Stimulated activated CD4-positive, alpha-beta T cell treated with anti-CD3 and anti-CD28 coated beads, TNF-alpha, amount 100 ng/mL, for 4 hours (primary cell): ENCODE results near the gene VILL.

Experiments used
- DNase-seq, 3 experiments: peaks; one replicate each; pipeline ENCODE4 v3.0.0-alpha.2; 2020; ENCODE audit warnings: low read depth in 3 of 3

Gene VILL

DNA sequence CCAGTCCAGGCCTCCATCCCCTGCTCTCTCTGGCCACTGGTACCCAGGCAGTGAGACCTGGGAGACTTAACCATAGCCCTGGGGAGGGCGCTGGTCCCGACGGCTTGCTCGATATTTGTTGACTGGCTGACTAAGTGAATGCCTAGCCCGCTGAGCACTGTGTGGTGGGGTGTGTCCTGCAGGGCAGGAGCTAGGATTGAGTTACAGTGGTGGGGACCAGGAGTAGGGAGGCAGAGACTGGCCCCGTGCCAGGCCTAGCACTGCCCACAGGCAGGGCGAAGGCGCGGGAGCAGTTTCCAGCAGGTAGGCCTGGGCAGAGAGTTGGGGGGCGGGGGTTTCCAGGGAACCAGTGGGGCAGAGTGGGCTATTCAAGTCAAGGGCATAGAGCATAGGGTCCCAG is at the start of gene VILL:
VILL (plus strand) TSS at position 260 of the 400 bp plus-strand sequence. CDS start 2,887 bp downstream, outside the sequence.
- DNase-seq: no peak

- DNase-seq: no peak
Measured at GRCh38 chr3:37941608-37942508, 48.7 kb upstream of the VILL start.

- DNase-seq: no peak
Measured at GRCh38 chr3:37942646-37943045, 47.9 kb upstream of the VILL start.

DNA sequence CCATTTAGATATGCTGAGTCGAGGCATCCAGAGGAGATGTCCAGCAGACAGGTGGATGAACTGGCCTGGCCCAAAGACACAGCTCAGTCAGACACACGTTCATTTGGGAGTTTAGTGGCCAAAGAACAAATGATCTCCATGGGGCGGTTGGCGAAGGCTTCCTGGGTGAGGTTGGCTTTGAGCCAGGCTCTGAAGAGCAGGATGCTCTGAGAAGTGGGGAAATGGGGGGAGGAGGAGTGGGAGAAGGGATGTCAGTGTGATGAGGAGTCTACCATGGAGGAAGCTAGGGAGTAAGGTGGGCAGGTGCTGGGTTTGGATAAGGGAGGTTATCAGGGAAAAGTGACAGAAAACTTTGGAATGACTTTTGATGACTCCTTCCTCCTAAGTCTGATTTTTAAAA is 47.5 kb upstream of the VILL start:
- DNase-seq: no peak

- DNase-seq: no peak
Measured at GRCh38 chr3:37943631-37944314, 46.8 kb upstream of the VILL start.

DNA sequence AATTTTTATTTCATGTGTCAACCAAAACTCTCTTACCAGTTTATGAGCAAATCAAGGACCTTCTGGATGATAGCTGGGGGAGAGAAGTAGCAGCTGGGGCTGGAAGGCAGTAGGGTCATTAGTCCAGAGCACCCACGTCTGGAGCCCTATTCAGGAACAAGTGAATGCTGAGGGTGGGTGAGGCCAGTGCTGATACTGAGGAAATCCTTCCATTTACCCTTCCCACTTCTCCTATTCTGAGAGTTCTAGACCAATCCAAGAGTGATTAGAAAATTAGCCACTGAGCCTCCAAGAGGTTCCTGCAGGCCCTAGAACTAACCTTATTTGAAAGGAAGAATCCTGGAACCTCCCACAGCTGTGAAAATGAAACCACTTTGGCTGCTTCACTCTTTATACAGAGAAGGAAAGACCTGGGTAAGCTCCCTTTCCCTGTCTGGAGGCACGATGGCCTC is 46.2 kb upstream of the VILL start:
- no peak for DNase-seq

GRCh38 chr3:37945156-37945806 is 45.3 kb upstream of the VILL start:
- no peak for DNase-seq

GRCh38 chr3:37945807-37946530 is 44.6 kb upstream of the VILL start:
- DNase-seq: no peak

DNA sequence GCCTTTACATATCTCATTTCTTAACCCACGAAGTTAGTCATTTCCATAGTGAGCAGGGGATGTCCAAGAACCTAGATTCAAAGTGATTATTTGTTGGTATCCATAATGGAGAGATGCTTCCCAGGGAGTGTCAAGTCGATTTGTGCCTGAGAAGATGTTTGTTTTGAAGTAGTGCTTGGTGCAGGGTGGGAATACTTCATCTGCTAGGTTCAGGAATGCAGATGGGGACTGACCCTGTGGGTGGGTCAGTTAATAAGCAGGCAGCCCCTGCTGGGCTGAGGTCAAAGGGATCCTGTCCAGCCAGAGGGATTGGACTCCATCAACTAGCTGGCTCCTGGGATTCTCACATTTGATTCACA is 44.1 kb upstream of the VILL start:
- no peak for DNase-seq

- DNase-seq: no peak
Measured at GRCh38 chr3:37949866-37950265, 40.7 kb upstream of the VILL start.

DNA sequence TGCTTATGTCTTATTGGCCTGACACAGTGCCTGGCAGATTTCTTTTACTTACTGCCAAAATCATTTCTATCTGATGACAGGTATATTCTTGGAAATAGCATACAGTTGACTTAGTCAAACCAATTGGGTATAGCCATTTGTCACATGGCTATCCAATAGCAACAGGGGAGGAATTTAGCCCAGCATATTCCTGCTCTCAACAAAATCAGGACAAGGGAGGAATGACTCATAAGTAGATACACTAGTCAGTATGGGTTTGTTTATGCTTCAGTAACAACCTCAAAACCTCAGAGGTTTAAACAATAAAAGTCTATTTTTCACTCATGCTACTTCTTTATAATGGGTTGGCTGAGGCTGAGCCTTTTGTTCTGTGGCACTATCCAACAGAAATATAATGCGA is 38.0 kb upstream of the VILL start:
- no peak for DNase-seq

- no peak for DNase-seq
Measured at GRCh38 chr3:37953226-37953625, 37.4 kb upstream of the VILL start.

DNA sequence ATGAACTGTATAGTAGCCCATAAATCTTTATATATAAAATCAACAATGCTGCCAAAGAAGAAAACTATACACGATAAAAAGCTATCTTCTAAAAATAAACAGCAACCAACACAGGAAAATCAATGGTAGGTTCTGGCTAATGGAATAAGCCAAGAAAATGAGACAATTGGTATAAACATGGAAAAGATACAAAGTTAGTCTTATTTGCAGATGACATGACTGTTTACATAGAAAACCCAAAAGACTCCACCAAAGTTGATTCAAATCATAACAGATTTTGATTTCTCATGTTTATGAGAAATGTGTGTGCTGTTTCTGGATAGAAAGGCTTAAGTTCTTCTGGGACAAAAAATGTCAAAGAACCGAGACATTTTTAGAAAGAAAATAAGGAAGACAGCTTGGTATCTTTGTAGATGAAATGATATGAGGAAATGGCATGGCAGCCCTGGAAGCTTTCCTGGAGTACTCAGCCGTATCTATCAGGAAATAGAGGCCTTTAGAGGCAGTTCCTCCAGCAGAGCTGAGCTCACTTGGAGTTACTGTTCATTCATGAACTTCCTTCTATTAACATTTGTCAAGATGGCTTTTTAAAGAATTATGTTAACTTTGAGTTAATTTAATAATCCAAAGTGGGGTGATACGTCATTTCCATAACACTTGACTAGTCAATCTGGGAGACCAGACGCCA is 36.7 kb upstream of the VILL start:
- DNase-seq: no peak

DNA sequence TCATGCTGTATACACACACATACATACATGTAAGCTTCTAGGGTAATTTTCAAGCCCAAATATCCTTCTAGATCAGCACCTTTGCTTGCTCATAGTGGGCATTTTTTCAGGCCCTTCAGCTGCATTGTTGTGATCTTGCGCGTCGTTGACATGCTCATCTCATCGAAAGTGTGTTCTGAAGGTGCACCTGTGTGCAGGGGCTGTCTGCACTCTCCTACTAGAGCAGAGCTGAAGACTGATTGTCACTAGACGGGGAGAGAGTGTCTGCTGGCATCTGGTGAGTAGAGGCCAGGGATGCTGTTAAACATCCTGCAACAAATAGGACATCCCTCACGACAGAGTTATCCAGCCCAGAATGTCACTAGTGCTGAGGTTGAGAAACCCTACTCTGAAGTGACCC is 35.7 kb upstream of the VILL start:
- DNase-seq: no peak

DNA sequence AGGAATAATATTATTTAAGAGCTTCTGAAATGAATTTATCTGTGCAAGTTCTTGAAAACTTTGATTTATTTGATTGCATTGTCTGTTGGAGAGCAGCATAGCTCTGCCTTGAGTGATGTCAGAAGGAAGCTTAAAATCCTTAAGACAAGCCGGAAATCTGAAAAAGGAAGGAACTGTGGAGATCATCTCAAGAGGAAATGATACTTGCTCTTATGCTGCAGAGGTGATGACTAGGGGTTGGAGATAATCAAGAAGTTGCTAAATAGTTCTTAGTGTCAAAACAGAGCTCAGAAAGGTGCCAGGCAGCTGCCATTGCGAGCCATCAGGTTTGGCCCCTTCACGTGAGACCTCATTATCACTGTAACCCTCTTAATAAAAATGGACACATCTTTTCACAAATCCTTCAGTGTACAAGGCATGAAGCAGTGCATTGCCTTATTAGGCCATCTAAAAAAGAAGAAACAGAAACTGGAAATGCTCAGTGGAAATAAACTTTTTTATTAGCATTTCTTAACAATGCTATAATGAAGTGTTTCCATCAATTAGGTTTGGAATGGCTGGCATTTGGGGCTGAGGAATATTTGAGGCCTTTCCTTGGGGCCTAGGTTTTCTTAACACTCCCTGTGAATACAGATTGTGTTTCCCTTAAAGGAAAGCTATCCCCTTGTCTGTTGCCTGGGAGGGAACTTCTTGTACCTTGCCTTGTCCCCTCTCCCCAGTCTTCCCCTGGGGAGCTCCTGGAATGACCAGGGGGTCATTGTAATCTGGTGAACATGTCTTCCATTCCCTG is 34.5 kb upstream of the VILL start:
- DNase-seq: no peak

GRCh38 chr3:37956723-37957538 is 33.7 kb upstream of the VILL start:
- no peak for DNase-seq

GRCh38 chr3:37957539-37957936 is 33.0 kb upstream of the VILL start:
- no peak for DNase-seq

DNA sequence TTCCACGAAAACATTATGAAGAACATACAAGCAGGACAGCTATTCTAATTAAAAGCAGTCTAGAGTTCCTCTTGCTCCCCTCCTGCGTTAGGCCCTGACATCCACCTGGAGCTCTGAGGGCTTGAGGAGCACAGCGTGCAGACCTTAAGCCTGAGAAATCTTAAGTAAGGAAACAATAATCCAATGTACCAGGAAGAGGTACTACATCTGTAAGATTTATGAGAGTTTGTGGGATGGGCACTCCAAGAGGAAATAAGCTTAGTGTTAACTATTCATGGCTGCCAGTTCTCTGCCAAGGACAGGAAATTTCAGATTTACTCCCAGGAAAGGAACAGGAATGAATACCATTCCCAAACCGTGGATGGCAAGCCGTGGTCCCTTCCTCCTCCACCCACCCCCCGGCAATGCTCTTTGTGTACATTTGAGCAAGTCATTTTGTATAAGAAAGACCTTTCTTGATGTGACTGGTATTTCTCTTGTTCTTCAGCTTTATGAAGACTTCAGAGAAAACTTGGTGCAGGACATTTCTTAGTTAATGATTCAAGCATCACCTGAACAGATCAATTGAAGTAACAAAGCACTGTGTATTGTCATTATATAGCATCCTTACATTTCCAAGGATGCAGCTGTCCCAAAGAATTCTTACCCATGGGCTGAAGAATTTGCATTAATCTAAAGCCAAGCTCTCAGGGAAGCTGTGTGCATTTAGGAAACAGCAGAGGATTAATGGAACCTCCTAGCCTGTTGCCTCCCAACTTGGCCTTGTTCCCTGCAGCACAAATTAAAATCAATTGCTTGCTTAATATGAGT is 28.8 kb upstream of the VILL start:
- no peak for DNase-seq

DNA sequence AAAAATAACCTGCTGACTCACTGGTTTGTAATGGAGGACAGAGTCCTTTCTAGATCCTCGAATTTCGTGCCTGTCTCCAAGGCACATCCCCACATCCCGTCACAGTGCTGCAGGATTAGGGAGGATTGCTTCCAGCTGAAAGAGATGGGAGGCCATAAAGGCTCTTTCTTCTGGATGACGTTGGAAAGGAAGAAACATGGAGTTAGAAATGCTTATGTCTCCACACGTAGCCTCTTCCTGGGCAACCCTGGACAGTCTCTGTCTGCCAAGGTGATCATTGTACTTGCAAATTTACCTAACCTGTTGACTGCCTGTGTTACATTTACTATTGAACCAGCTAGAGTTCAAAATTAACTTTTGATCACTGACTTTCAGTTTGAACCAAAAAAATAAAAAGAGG is 27.6 kb upstream of the VILL start:
- DNase-seq: no peak
